H9 (cell line): ENCODE results near the gene RALBP1. TPM values are rescaled to one million over a fixed set of nuclear protein-coding genes. Genes with fewer than 3 reads are reported as not detected.

ENCODE experiments used
- DNase-seq: peaks from one replicate; pipeline ENCODE4 v3.0.0-alpha.2; 2017
- H2AFZ ChIP-seq: one replicate; pipeline ENCODE4 v1.6.1; 2013; ENCODE audit warnings: mild to moderate bottlenecking, low read length, control low read depth, moderate library complexity
- H2AK5ac ChIP-seq: 2 replicates; pipeline ENCODE4 v1.6.1; 2013; ENCODE audit warnings: low read length, control low read depth, mixed read lengths; ENCODE audit not compliant: insufficient read length
- H2BK120ac ChIP-seq: one replicate; pipeline ENCODE4 v1.6.1; 2013; ENCODE audit warnings: low read depth, mild to moderate bottlenecking, low read length, control low read depth, inconsistent platforms; ENCODE audit not compliant: poor library complexity, severe bottlenecking
- H2BK12ac ChIP-seq: 2 replicates; pipeline ENCODE4 v1.6.1; 2013; ENCODE audit warnings: low read length, control low read depth, mixed read lengths, low read depth; ENCODE audit not compliant: insufficient read length
- H2BK15ac ChIP-seq: 2 replicates; pipeline ENCODE4 v1.6.1; 2013; ENCODE audit warnings: low read depth, low read length, control low read depth
- H2BK20ac ChIP-seq: one replicate; pipeline ENCODE4 v1.6.1; 2013; ENCODE audit warnings: low read depth, mild to moderate bottlenecking, low read length, control low read depth, inconsistent platforms; ENCODE audit not compliant: poor library complexity, severe bottlenecking
- H2BK5ac ChIP-seq: 2 replicates; pipeline ENCODE4 v1.6.1; 2013; ENCODE audit warnings: low read length, control low read depth, mixed read lengths; ENCODE audit not compliant: insufficient read length
- H3K14ac ChIP-seq: 2 replicates; pipeline ENCODE4 v1.6.1; 2013; ENCODE audit warnings: low read length, control low read depth; ENCODE audit not compliant: insufficient read depth
- H3K18ac ChIP-seq: 2 replicates; pipeline ENCODE4 v1.6.1; 2013; ENCODE audit warnings: low read depth, mild to moderate bottlenecking, mixed read lengths, low read length, control low read depth; ENCODE audit not compliant: insufficient read length
- H3K23ac ChIP-seq: 2 replicates; pipeline ENCODE4 v1.6.1; 2013; ENCODE audit warnings: low read length, control low read depth, mixed read lengths, low read depth; ENCODE audit not compliant: insufficient read length
- H3K23me2 ChIP-seq: 2 replicates; pipeline ENCODE4 v1.6.1; 2013; ENCODE audit warnings: low read depth, mild to moderate bottlenecking, mixed read lengths, low read length, control low read depth; ENCODE audit not compliant: insufficient read length, poor library complexity, severe bottlenecking
- H3K27ac ChIP-seq: 2 replicates; pipeline ENCODE4 v1.5.1; 2013; ENCODE audit warnings: low read length, control low read depth, mixed read lengths, low read depth; ENCODE audit not compliant: insufficient read length
- H3K27me3 ChIP-seq: 2 replicates; pipeline ENCODE4 v1.6.1; 2013; ENCODE audit warnings: low read length, control low read depth, inconsistent platforms; ENCODE audit not compliant: insufficient read depth
- H3K4ac ChIP-seq: 2 replicates; pipeline ENCODE4 v1.6.1; 2013; ENCODE audit warnings: low read depth, mild to moderate bottlenecking, control low read depth, inconsistent platforms, low read length, moderate library complexity
- H3K4me1 ChIP-seq: 2 replicates; pipeline ENCODE4 v1.6.1; 2013; ENCODE audit warnings: low read length, control low read depth, inconsistent platforms; ENCODE audit not compliant: insufficient read depth
- H3K4me2 ChIP-seq: 2 replicates; pipeline ENCODE4 v1.6.1; 2013; ENCODE audit warnings: low read length, control low read depth, mixed read lengths; ENCODE audit not compliant: insufficient read length, insufficient read depth
- H3K56ac ChIP-seq: 2 replicates; pipeline ENCODE4 v1.6.1; 2013; ENCODE audit warnings: low read depth, mild to moderate bottlenecking, mixed read lengths, low read length, control low read depth; ENCODE audit not compliant: insufficient read length
- H3K79me1 ChIP-seq: 2 replicates; pipeline ENCODE4 v1.6.1; 2013; ENCODE audit warnings: low read depth, mild to moderate bottlenecking, moderate library complexity, low read length, control low read depth, inconsistent platforms; ENCODE audit not compliant: insufficient read depth, poor library complexity, severe bottlenecking
- H3K79me2 ChIP-seq: 2 replicates; pipeline ENCODE4 v1.6.1; 2013; ENCODE audit warnings: low read length, control low read depth, inconsistent platforms; ENCODE audit not compliant: insufficient read depth
- H3K9ac ChIP-seq: 2 replicates; pipeline ENCODE4 v1.6.1; 2013; ENCODE audit warnings: low read length, control low read depth, mixed read lengths; ENCODE audit not compliant: insufficient read length; ENCODE audit errors: extremely low read depth
- H3K9me3 ChIP-seq: one replicate; pipeline ENCODE4 v1.6.1; 2013; ENCODE audit warnings: low read depth, low read length, inconsistent platforms; ENCODE audit not compliant: control insufficient read depth
- H3T11ph ChIP-seq: one replicate; pipeline ENCODE4 v1.6.1; 2013; ENCODE audit warnings: mild to moderate bottlenecking, low read length, control low read depth, inconsistent platforms
- H4K20me1 ChIP-seq: one replicate; pipeline ENCODE4 v1.6.1; 2013; ENCODE audit not compliant: control insufficient read depth, insufficient read length, insufficient read depth
- H4K5ac ChIP-seq: 2 replicates; pipeline ENCODE4 v1.6.1; 2013; ENCODE audit warnings: low read depth, mild to moderate bottlenecking, mixed read lengths, low read length, control low read depth; ENCODE audit not compliant: insufficient read length
- H4K8ac ChIP-seq: replicated peaks from 2 replicates; pipeline ENCODE4 v1.6.1; 2013; ENCODE audit warnings: low read length, control low read depth, mixed read lengths, low read depth; ENCODE audit not compliant: insufficient read length
- H4K91ac ChIP-seq: 2 replicates; pipeline ENCODE4 v1.6.1; 2013; ENCODE audit warnings: low read depth, mild to moderate bottlenecking, moderate library complexity, mixed read lengths, low read length, control low read depth; ENCODE audit not compliant: insufficient read length
- H3K27ac Mint-ChIP-seq, 3 experiments: 2 replicates in 2 of 3; 3 replicates in 1 of 3; pipeline ENCODE4 v1.8.0; 2020 to 2021; ENCODE audit warnings: mixed read lengths in 3 of 3, mild to moderate bottlenecking in 1 of 3, moderate library complexity in 1 of 3
- H3K27me3 Mint-ChIP-seq: 2 replicates; pipeline ENCODE4 v1.8.0; 2021; ENCODE audit warnings: low read depth, mild to moderate bottlenecking, moderate library complexity, mixed read lengths
- H3K36me3 Mint-ChIP-seq, 3 experiments: 2 replicates in 2 of 3; 3 replicates in 1 of 3; pipeline ENCODE4 v1.8.0; 2020 to 2021; ENCODE audit warnings: low read depth in 3 of 3, mixed read lengths in 3 of 3; ENCODE audit not compliant: insufficient read depth in 1 of 3
- H3K4me1 Mint-ChIP-seq, 2 experiments: 2 replicates each; pipeline ENCODE4 v1.8.0; 2020; ENCODE audit warnings: mixed read lengths in 2 of 2
- H3K4me3 Mint-ChIP-seq, 2 experiments: 2 replicates in 1 of 2; 3 replicates in 1 of 2; pipeline ENCODE4 v1.8.0; 2020 to 2021; ENCODE audit warnings: mild to moderate bottlenecking in 2 of 2, mixed read lengths in 2 of 2, moderate library complexity in 1 of 2
- H3K9me3 Mint-ChIP-seq, 2 experiments: 2 replicates in 1 of 2; 3 replicates in 1 of 2; pipeline ENCODE4 v1.8.0; 2020; ENCODE audit warnings: mild to moderate bottlenecking in 2 of 2, mixed read lengths in 2 of 2, moderate library complexity in 1 of 2
- WGBS: extraction: QIAGEN DNeasy Blood & Tissue Kit; methylation state at CpG from one replicate; pipeline ENCODE4 v1.1.7; 2013; ENCODE audit warnings: missing lambda C conversion rate, low lambda C conversion rate, mixed read lengths; ENCODE audit not compliant: insufficient read length; ENCODE audit errors: extremely low coverage; 5-methylcytosine and 5-hydroxymethylcytosine counted together
- total RNA-seq: library from RNA; stranded (reverse); gene quantifications from 2 replicates; pipeline ENCODE4 v1.2.1, GENCODE V29; 2021
- TF ChIP-seq, protein P1 (sequence below): fragments of 200-600 bp; sonication (generic); conservative IDR thresholded peaks from 3 replicates; pipeline ENCODE4 v1.8.0; 2021; ENCODE audit warnings: antibody characterized with exemption, mild to moderate bottlenecking

The RALBP1 gene
- total RNA-seq, 1 experiment from 2014 or later: 51.0 TPM

DNA sequence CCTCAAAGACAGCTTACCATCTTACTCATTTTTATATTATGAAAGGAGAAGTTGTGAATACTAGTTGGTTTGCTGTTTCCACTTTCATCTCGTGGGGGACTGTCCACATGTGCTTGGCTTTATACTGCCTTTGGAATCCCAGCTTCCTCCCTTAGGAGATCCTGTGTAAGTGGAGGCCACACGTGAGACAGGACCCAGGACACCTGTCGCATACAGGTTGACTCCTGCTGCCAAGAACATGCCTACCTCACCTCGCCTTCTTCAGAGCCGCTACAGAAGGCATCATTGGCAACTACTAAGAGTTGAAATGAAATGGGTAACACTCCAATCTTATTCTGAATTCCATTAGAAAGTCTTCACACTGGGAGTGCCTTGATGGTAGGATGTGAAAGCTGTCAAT lies 69.7 kb downstream of the RALBP1 start:
- Histone ChIP-seq H3K4me1 (no peaks in the 10 kb centered on the region; the same call in 1 of the 2 replicates), H3K23ac (no peak overlapping the region), H3K79me1 (no peaks in the 10 kb centered on the region), H3K23me2 (no peaks in the 10 kb centered on the region), H4K8ac (no peak overlapping the region), H4K5ac (no peak overlapping the region), H3K4me2 (no peak overlapping the region), H2BK120ac (no peak overlapping the region), H3K4ac (no peak overlapping the region), H2BK5ac (no peak overlapping the region), H3K79me2 (no peaks in the 10 kb centered on the region), H3K27me3 (no peaks in the 10 kb centered on the region), H4K91ac (no peak overlapping the region), H2AFZ (no peak overlapping the region), H4K20me1 (peaks cover 3% of the 10 kb centered on the region), H3K27ac (no peak overlapping the region), H3T11ph (no peak overlapping the region), H3K9ac (no peak overlapping the region), H2BK12ac (no peak overlapping the region), H3K56ac (no peak overlapping the region), H2BK15ac (no peak overlapping the region), H3K14ac (no peak overlapping the region), H2AK5ac (no peak overlapping the region), H2BK20ac (no peak overlapping the region), H3K9me3 (no peaks in the 10 kb centered on the region), H3K18ac (no peak overlapping the region)
- H3K36me3 Mint-ChIP-seq: peaks cover 26 to 43% (median 39%) of the 10 kb centered on the region in 3 experiments
- no CpG with 5 or more reads among the region's 5 CpGs for WGBS
- no peaks in the 10 kb centered on the region for H3K9me3 Mint-ChIP-seq
- no peak overlapping the region for H3K4me3 Mint-ChIP-seq
- TF ChIP-seq, protein P1, sequence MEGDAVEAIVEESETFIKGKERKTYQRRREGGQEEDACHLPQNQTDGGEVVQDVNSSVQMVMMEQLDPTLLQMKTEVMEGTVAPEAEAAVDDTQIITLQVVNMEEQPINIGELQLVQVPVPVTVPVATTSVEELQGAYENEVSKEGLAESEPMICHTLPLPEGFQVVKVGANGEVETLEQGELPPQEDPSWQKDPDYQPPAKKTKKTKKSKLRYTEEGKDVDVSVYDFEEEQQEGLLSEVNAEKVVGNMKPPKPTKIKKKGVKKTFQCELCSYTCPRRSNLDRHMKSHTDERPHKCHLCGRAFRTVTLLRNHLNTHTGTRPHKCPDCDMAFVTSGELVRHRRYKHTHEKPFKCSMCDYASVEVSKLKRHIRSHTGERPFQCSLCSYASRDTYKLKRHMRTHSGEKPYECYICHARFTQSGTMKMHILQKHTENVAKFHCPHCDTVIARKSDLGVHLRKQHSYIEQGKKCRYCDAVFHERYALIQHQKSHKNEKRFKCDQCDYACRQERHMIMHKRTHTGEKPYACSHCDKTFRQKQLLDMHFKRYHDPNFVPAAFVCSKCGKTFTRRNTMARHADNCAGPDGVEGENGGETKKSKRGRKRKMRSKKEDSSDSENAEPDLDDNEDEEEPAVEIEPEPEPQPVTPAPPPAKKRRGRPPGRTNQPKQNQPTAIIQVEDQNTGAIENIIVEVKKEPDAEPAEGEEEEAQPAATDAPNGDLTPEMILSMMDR: no peak
- H3K4me1 Mint-ChIP-seq: peaks cover 23 to 24% of the 10 kb centered on the region in 2 experiments
- no peak overlapping the region for H3K27ac Mint-ChIP-seq
- no peak for DNase-seq
- no peaks in the 10 kb centered on the region for H3K27me3 Mint-ChIP-seq
